HPDE6-E6E7 (cell line): ENCODE measurements around the gene ADAMTS14.

Source experiments
- DNase-seq: peaks from one replicate; pipeline ENCODE4 v3.0.0; 2011; ENCODE audit warnings: missing footprints; ENCODE audit errors: extremely low spot score

ADAMTS14 gene

DNA sequence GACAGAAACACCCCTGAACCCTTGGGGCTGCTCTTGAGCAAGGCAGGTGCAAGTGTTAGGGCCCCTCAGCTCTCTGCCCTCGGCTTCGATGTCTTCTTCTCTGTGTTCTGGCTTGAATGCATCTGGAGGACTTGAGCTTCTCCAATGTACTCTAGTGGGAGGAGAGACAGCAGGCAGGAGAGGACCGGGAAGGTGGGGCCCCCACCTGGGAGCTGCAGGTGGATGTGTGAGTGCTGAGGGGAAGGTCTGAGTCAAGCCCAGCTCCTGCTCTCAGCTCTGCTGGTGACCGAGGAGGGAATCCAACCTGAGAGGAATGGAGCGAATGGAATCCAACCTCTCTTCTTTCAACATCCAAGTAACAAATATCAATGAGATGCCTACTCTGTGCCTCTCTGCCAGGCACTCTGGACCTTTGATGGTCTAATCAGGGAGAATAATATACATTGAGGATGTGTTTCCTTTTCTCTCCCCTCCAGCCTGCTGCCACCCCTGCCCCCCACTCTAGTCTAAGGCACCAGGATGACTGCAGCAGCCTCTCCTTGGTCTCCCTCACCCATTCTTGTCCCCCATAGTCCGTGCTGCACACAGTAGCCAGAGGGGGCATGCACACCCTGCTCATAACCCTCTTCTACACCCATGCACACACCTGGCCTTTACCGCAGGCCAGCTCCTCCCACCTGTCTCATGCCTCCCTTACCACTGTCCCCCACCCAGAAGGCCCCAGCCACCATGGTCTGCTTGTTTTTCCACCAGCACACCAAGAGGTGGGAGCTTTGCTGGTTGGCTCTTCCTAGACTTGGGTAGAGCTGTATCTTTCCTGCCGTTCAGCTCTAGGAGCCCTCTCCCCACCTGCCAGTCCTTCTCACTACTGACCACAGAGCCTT lies 99.2 kb downstream of the ADAMTS14 start:
- DNase-seq: no peak

DNA sequence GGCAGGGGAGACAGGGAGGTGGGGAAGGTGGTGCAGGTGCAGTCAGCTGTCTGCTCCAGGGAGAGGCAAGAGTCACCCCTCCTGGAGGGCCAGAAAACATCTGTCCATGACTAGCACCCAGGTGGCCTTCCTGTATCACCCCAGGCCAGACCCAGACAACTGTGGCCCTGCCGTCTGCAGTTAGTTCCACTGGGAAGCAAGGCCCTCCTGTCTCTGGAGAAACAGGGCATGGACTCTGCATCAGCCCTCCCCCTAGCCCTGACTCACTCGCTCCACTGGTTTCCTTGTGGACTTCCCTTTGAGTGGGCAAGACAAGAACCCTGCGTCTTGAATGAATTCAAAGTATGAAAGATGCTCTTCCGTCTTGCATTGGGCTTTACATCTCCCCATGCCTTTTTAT lies 100.3 kb downstream of the ADAMTS14 start:
- no peak for DNase-seq

DNA sequence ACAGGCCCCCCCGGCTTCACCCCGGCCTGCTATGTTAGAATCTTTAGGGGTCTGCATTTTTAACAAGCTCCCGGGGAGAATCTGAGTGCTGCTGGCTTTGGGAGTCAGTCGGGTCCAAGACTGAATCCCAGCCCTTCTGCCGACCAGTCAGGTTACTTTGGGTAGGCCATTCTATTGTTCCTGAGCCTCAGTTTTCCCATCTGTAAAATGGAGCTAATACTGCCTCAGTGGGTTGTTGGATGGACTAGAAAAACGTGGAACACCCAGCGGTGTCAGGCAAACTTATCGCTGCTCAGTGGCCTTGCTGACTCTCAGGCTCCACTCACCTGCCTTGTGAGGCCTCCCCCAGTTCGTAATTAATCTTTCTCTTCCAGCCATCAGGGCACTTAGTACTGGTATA lies 101.2 kb downstream of the ADAMTS14 start:
- DNase-seq: no peak

DNA sequence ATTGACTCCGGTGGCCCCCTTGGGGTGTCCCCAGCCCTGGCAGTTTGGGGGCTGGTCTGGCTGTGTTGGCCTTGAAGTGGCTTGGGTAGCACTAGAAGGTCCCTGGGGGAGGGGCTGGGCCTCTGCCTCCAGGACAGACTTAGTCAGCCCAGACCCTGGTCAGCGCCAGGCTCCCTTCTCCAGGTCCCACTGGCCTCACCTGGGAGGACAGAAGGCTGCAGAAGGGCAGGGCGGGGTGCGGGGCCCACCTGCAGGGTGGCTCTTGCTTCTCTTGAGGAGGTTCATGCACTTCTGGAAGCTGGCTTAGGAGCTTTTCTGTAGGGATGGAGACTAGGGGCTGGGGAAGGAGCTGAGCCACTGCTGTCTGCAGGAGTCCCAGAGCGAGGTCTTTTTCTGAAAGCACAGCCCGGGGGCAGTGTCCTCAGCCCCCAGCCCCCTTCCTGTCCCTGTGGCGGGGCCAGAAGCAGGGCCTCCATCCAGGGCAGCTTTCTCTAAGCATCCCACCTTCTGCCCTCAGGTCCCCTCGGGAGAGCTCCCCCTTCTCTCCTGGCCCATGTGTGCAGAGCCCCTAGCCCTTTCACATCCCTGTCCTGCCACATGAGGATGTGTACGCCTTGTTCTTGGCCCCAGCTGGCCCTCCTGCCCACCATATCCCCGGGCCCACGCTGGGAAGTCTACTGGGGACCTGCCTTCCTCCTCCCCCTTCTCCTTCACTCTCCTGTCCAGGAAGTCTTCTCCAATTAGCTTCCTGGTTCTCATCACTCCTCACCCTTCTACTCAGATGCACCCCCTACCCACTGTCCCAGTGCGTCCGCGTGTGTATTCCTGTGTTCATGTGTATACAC lies 101.9 kb downstream of the ADAMTS14 start:
- no peak for DNase-seq

DNA sequence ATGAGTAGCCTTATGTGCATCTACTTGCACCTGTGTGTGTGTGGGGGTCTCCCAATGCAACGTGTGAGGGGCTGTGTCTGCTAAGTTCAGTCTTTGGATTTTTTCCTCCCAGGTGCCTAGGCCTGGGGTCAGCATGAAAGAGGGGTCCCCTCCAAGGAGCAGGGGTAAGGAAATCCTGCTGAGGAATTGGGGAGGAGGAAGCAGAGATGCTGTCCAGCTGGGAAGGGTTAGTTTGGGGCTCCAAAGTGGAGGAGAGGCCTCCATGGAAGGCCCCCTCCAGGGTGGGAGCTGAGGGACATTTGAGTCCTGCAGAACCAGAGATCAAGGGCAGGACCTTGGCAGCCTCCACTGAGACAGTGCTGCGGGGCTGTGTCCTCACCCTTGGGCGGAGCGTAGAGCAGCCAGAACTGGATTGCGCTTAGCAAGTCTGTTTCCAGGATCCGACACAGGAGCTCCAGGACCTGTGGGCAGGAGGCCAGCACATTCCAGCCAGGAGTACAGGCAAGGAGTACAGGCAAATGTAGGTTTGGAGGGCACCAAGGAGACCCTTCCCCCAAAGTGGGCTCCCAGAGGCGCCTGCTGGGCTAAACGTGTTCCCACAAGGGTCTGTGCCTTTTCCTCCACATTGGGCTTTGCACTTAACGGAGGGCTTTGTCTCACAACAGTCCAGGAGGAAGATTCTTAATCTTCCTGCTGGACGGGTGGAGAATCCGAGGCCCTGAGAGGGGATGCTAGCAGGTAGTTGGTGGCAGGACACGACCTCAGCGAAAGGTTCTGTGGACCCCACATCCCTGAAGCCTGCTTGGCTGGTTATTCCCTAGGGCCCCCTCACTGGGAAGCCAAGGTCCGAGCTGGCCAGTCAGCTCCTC lies 102.7 kb downstream of the ADAMTS14 start:
- no peak for DNase-seq

DNA sequence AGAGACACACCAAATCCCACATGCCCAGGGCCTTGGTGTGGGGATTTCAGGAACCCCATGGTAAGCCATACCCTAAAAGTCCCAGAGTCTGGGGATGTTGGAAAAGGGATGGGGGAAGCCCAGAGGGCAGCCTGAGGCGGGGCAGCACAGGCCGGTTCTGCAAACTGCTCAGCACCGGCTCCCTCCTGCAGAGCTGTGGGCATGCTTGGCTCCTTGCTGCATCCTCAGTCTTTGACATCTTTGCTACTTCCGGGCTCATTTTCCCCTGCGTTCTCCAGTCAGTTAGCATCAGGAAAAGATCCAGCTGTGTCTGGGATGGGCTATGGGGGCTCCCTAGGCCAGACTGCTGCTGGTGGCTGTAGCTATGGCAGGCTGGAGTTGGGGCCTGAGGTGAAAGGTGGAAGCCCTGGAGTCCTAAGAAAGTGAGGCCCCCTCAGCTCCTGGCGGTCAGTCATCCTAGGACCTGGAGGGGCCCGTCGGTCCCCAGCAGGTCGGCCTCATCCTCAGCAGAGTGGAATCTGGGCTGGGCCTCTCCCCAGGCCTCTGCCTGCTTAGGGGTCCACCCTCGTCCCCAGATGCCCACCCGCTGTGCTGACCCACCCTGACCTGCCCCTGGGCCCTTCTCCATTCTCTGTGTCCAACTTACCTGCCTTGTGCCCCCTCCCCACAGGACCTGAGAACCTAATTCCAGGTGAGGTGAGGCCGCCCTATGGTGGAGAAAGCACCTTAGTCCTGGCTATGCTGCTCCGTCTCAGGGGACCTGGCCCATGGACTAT lies 103.6 kb downstream of the ADAMTS14 start:
- DNase-seq: no peak

DNA sequence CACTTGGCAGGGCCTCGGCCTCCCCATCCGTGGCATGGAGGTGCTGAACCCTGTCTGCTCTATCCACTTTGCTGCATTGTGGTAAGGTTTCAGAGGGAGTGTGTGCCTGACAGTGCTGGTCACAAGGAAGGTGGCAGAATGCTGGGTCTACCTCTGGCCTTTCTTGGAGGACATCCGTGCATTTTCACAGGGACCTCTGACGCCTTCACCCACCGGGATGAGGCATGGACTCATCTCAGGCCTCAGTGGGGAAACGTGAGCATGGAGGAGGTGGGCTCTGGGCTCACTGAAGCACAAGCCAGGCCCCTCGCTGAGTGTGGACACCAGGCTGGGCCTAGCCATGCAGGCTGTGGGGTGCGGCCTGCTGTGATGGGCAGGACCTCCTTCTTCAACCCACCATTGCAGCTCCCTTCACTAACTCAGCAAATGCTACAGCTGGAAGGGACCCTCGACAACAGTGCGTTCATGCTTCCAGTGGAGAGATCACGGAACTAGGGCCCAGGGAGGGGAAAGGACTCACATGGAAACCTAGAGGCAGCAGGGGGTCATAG lies 104.2 kb downstream of the ADAMTS14 start:
- no peak for DNase-seq

DNA sequence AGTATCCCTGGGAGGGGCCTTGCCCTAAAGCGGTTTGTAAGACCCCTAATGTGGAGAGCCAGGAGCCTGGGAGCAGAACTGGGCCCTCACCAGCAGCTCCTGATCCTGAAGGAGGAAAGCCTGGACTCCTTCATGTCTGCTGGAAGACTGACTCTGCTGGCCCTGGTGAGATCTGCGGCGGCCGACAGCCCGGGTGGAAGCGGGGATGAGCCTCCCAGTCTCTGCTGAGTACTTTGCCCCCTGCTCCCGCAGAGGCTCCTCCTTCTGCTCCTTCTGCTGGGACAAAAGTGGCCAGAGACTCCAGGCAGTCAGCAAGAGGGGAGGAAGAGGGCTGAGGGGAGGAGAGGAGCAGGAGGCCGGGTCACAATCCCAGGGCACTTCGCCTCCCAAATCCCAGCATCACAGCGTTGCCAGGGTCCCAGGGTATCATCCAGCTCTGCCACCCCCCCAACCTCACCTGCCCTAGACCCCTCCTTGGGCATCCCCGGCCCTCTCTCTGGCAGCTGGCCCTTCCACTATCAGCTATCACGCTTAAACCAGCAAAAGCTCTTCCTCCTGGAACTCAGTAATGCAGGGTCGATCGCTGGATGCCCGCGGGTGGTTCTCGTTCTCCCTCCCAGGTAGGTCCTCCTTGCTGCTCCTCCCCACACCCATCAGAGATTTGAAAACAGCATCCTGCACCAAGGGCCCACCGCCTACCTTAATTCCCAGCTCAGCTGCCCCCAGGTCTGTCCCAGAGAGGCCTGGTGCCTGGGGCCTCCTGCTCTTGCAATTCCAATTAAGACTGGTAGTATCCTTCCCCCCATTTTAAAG lies 105.0 kb downstream of the ADAMTS14 start:
- DNase-seq: no peak

DNA sequence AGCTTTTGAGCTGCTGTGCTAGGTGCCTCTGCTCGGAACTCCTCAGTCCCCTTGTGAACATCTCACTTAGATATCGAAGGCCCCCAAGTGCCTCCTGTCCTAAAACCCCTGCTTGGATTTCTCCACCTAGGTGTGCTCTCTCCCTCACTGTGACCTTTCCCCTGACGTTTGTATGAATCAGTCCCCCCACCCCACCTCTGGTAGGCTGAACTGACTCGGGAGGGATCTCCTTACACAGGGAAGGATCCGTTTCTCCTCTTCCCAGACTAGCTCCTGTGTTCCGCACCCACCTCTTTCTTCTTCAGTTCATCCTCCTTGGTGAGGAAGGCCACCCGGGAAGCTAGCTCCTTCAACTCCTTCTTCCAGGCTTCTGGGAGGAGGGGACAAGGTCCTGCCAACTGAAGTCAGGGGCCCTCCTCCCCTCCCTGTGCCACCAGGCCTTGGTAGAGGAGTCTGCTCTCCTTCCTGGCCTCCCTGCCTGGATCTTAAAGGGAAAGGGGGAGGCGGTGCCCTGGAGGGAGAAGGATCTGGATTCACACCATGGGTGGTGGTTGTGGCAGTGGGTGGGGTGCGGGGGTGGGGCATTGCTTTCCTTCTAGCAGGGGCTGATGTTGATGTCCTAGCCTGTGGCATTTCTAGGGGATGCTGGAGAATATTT lies 106.1 kb downstream of the ADAMTS14 start:
- no peak for DNase-seq

DNA sequence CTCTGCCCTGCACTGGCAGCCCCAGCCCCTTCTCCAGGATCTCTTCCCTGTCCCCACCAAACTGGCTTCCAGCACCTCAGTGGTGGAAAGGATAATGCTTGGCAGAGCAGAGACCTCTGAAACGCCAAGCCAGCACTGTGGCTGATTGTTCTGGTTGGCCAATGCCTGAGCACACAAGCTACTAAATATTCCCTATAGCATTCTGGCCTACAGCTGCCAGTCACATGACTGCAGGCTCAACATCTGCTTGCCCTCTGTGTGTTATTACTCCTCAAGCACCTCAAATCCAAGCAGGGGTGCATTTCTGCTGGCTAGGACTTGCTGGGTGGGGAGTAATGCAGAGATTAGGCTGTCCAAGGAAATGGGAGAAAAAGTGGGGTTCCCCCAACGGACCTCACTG lies 106.8 kb downstream of the ADAMTS14 start:
- DNase-seq: no peak

DNA sequence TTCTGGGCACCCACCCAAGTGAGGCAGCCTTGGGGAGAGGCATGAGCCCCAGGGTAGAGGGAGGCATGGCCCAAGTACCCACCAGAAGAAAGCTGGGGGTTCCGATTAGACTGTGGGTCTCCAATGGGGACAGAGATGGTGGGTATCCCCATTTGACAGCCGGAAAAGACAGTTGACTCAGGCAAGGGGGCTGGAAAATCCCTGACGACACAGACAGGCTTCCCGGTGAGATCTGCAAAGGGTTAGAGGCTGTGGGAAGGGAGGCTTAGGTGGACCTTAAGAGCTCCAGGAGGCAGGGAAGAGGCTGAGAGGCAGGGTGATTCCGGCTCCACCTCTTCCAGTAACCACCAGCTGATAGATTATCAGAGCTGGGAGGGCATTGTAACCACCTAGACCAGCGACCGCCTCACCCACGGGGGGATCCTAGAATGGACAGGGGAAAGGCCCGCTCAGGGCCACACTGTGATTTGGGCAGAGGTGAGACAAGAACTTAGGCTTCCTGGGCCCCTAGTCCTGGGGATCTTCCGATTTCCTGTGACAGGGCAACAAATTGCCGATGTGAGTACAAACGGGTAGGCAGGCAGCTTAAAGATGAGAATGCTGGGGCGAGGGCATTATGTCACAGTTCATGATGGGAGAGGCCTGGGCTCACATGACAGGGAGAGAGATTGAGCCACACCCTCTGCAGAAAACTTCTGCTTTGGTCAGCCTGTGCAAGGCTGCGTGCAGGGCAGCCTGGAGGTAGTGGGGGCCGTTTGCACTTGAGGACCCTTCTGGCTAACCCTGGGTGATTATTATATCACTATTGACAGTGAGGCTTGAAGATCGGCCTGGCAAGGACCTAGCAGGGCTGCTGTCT lies 107.4 kb downstream of the ADAMTS14 start:
- no peak for DNase-seq

DNA sequence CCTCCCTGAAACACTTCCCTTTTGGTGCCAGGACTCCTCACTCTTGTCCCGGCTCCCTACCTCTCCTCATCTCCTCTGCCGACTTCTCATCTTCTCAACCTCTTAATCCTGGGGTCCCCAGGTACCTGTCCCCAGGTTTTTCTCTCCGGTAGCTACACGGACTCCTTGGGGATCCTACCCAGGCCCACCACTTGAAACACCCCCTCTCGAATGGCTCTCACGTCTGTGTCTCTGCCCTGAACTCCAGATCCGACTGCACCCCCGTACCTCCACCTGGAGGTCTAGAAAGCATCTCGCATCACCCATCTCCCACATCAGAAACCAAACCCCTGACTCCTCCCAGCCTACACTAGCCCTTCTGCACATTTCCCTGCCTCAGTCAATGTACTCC lies 108.1 kb downstream of the ADAMTS14 start:
- DNase-seq: no peak

DNA sequence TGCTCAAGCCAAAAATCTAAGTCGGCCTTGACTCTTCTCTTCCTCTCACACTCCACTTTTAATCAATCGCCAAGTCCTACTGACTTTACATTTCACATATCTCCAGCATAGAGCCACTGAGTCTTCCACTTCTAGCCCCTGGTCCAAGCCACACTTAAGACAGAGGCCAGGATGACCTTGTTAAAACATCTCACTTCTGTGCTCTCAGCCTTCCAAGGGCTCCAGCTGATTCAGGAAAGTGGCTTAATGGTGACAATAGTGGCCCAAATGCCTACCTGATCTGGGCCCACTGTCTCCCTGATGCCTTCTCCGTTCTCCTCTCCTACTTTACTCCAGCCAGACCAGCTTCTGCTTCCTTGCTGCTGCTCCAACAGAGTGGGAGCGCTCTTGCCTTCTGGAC lies 108.5 kb downstream of the ADAMTS14 start:
- DNase-seq: no peak

DNA sequence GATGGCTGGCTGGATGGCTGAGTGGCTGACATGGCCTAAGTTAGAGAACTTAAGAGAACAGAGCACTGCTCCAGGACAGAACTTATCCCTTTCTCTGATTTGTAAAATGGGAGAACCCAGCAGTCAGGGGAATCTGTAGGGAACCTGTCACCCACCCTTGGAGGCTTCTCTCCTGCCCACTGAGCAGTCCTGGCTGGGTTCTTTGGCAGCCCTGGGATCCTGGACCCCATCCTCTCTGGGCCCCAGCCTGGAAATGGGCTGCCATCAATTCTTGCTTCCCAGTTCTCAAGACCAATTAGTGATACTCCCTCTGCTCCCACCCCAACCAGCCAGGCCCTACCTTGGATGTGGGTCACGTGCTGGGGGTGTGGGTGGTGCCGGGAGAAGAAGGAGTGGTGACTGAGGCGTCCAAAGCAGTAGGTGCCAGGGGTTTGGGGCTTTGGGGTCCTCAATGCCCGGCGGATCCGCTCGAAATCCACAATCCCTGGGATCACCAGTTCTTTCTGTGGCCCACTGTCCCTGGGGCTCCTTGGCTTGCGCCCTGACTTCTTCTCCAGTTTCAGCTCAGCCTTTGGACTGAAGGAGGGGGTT lies 109.2 kb downstream of the ADAMTS14 start:
- DNase-seq: no peak

DNA sequence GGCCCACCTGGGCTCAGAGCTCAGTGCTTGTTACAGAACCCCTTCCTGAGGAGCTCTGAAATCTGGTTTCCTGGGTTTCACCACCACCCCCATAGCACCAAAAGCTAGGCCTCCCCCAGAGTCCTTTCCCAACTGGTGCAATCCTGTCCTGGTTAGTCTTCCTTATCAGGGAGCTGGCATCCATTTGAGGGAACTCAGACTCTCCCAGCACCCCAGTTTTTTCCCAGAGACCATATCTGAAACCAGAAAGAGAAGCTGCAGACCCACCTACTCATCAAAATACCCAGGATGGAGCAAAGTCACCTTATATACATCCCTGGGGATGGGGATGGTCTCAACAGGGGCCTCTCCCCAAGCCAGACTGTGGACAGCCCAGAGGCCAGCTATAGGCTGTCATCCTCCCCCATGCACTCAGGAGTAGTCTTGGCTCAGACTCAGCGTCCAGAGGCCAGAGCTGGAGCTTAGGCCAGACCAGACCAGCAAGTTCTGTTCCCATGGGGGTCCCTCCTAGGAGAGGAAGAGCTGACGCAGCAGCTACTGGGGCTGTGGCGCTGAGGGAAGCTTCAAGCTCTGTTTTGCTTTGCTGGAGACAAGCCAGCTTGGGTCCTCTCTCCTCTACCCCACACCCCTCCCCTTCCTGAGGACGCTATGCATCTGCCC lies 109.9 kb downstream of the ADAMTS14 start:
- no peak for DNase-seq

DNA sequence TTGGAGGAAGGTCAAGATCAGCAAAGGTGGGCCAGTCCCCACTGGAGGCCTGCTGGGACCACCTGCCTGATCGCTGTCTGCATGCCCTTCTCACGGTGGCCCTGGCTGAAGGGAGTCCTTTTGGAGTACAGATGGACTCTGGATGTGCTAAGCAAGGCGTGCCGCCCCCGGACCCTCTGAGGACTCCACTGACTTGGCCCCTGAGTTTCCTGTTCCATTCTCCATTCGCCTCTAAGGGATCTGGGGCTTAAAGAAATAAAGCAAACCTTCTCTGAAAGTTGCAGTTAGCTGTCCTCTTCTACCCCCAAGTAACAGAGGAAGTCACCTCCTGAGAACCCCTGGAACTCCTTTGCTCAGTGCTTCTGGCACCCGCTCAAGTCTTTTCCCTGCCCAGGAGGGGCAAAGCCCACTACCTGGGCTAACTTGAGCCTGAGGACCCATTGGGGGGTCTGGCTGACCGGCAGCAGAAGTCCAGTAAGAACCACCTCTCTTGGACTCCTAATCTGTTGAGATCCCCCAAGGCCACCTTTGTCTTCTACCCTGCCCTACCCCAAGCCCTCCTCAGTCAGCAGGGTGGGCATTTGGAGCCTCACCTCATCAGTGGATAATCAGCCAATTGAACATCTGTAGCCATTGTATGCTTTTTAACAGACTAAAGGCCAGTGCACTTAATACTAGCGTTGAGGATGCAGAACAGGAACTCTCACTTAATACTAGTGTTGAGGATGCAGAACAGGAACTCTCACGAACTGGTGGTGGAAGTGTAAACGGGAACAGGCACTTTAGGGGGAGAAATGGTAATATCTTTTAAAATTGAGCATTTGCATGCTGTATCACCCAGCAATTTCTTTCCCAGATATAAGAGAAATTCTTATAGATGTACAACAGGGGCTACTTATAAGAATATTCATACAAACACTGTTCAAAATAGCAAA lies 110.7 kb downstream of the ADAMTS14 start:
- DNase-seq: no peak
